GM12878 (cell line): ENCODE measurements around the gene SLC9A8. TPM values are rescaled to one million over a fixed set of nuclear protein-coding genes. Genes with fewer than 3 reads are reported as not detected.
A peak's percentile ranks its signal among the peaks of the same experiment; 100 is the strongest.

Experiments
- ATAC-seq: fragments of 200-7000 bp; cut with Tn5 transposase; 3 replicates; pipeline ENCODE4 v1.9.1; 2020; ENCODE audit warnings: mild to moderate bottlenecking, moderate library complexity
- BruUV-seq: library from RNA; stranded (reverse); fragments of 400-500 nt; replicated peaks from 2 replicates; lab custom pipeline; 2021; lab: Mats Ljungman, UMichigan
- CTCF ChIA-PET: fragments of 300-600 bp; sonication (Branson Sonifier 250); formaldehyde crosslinking; extraction: SDS; loops from one replicate; lab custom pipeline; 2021; ENCODE audit warnings: inconsistent platforms; lab: Yijun Ruan, JAX
- POLR2A ChIA-PET: fragments of 350-600 bp; formaldehyde crosslinking; extraction: SDS; loops from one replicate; lab custom pipeline; 2021; ENCODE audit warnings: inconsistent platforms; lab: Charles Lee
- RAD21 ChIA-PET: fragments of 300-600 bp; sonication (Branson Sonifier 250); formaldehyde crosslinking; loops from one replicate; lab custom pipeline; 2023; ENCODE audit warnings: antibody characterized with exemption; ENCODE audit not compliant: unreplicated experiment; lab: Charles Lee
- SMC1A ChIA-PET: fragments of 300-600 bp; sonication (Branson Sonifier 250); formaldehyde crosslinking; loops from one replicate; lab custom pipeline; 2023; ENCODE audit not compliant: unreplicated experiment, uncharacterized antibody; lab: Charles Lee
- DNase-seq: peaks from one replicate; pipeline ENCODE4 v3.0.0-alpha.2; 2011; ENCODE audit warnings: low read depth, low spot score
- FAIRE-seq: peaks from 3 replicates; lab custom pipeline; 2011; peaks lifted over from hg19 to GRCh38; lab: Jason Lieb, UNC
- H2AFZ ChIP-seq: 2 replicates; pipeline ENCODE4 v1.6.0; 2011; ENCODE audit warnings: low read depth, low read length, control low read depth; ENCODE audit not compliant: control insufficient read depth
- H3K27ac ChIP-seq: 2 replicates; pipeline ENCODE4 v1.5.1; 2011; ENCODE audit warnings: control low read depth; ENCODE audit not compliant: control insufficient read depth, insufficient read depth
- H3K27me3 ChIP-seq, 2 experiments: replicated peaks in 1 of 2; 2 replicates each; pipeline versions ENCODE4 v1.6.0 to v1.6.1; 2011; ENCODE audit warnings: low read length in 1 of 2; ENCODE audit not compliant: control insufficient read depth in 2 of 2, insufficient read depth in 2 of 2
- H3K36me3 ChIP-seq, 2 experiments: 2 replicates each; pipeline ENCODE4 v1.5.1; 2011; ENCODE audit warnings: low read length in 1 of 2; ENCODE audit not compliant: control insufficient read depth in 2 of 2, insufficient read depth in 2 of 2
- H3K4me1 ChIP-seq: 2 replicates; pipeline ENCODE4 v1.6.1; 2011; ENCODE audit warnings: mild to moderate bottlenecking, low read length, moderate library complexity, mixed read lengths; ENCODE audit not compliant: control insufficient read depth, insufficient read depth
- H3K4me2 ChIP-seq: 2 replicates; pipeline ENCODE4 v1.6.0; 2011; ENCODE audit warnings: control low read depth; ENCODE audit not compliant: control insufficient read depth, insufficient read depth
- H3K4me3 ChIP-seq: fragments of 200-600 bp; sonication (generic); 2 replicates; pipeline ENCODE4 v1.5.1; 2016
- H3K79me2 ChIP-seq: 2 replicates; pipeline ENCODE4 v1.6.0; 2011; ENCODE audit warnings: low read length; ENCODE audit not compliant: control insufficient read depth, insufficient read depth
- H3K9ac ChIP-seq: 2 replicates; pipeline ENCODE4 v1.8.0; 2011; ENCODE audit warnings: low read length, control low read depth, mixed read lengths; ENCODE audit not compliant: control insufficient read depth, insufficient read depth
- H3K9me3 ChIP-seq: replicated peaks from 3 replicates; pipeline ENCODE4 v1.5.1; 2011; ENCODE audit warnings: mild to moderate bottlenecking, low read length; ENCODE audit not compliant: control insufficient read depth, insufficient read depth
- H4K20me1 ChIP-seq: 2 replicates; pipeline ENCODE4 v1.6.0; 2011; ENCODE audit not compliant: control insufficient read depth, insufficient read depth
- ATF7 ChIP-seq: fragments of 450-650 bp; IDR thresholded peaks from 2 replicates; pipeline ENCODE4 v1.6.1; 2016; ENCODE audit warnings: low read depth, mild to moderate bottlenecking
- BMI1 ChIP-seq: fragments of 450-650 bp; IDR thresholded peaks from 2 replicates; pipeline ENCODE4 v1.6.1; 2016; ENCODE audit warnings: mild to moderate bottlenecking, moderate library complexity, borderline replicate concordance
- CBX5 ChIP-seq: sonication (generic); IDR thresholded peaks from 2 replicates; pipeline ENCODE4 v1.6.1; 2016; ENCODE audit warnings: low read depth, moderate library complexity, mild to moderate bottlenecking, inconsistent platforms
- CEBPB ChIP-seq, 2 experiments: fragments of 150-350 bp in 1 of 2; IDR thresholded peaks; 2 replicates each; pipeline ENCODE4 v1.6.1; 2012 to 2014; ENCODE audit warnings: low read depth in 2 of 2, low read length in 2 of 2, borderline replicate concordance in 1 of 2, inconsistent platforms in 1 of 2
- ESRRA ChIP-seq: IDR thresholded peaks from 2 replicates; pipeline ENCODE4 v1.6.1; 2012; ENCODE audit warnings: mild to moderate bottlenecking, low read length, improper control_type of control experiment
- FOXK2 ChIP-seq: fragments of 450-650 bp; IDR thresholded peaks from 2 replicates; pipeline ENCODE4 v1.6.1; 2017; ENCODE audit warnings: mild to moderate bottlenecking, moderate library complexity
- JUND ChIP-seq: IDR thresholded peaks from 2 replicates; pipeline ENCODE4 v1.6.1; 2012; ENCODE audit warnings: low read depth, mild to moderate bottlenecking, low read length, improper control_type of control experiment, moderate library complexity
- MYB ChIP-seq: fragments of 150-350 bp; IDR thresholded peaks from 2 replicates; pipeline ENCODE4 v1.6.1; 2014; ENCODE audit warnings: mild to moderate bottlenecking, low read depth, low read length, borderline replicate concordance
- NFIC ChIP-seq: IDR thresholded peaks from 2 replicates; pipeline ENCODE4 v1.6.1; 2012; ENCODE audit warnings: low read depth, mild to moderate bottlenecking, inconsistent platforms, low read length, moderate library complexity
- PKNOX1 ChIP-seq: fragments of 450-650 bp; IDR thresholded peaks from 2 replicates; pipeline ENCODE4 v1.6.1; 2016; ENCODE audit warnings: mild to moderate bottlenecking
- PML ChIP-seq: IDR thresholded peaks from 2 replicates; pipeline ENCODE4 v1.6.1; 2012; ENCODE audit warnings: low read length, inconsistent platforms
- RCOR1 ChIP-seq: conservative IDR thresholded peaks from 2 replicates; pipeline ENCODE4 v1.6.1; 2012; ENCODE audit warnings: low read depth, low read length, improper control_type of control experiment
- RUNX3 ChIP-seq: IDR thresholded peaks from 2 replicates; pipeline ENCODE4 v1.6.1; 2012; ENCODE audit warnings: low read length, inconsistent platforms
- SIX5 ChIP-seq: IDR thresholded peaks from 2 replicates; pipeline ENCODE4 v1.6.1; 2011; ENCODE audit warnings: mild to moderate bottlenecking, low read depth, low read length, moderate library complexity; ENCODE audit not compliant: severe bottlenecking
- SMAD5 ChIP-seq: IDR thresholded peaks from 2 replicates; pipeline ENCODE4 v1.6.1; 2016; ENCODE audit warnings: antibody characterized with exemption, low read depth
- SUZ12 ChIP-seq: fragments of 200-600 bp; sonication (generic); IDR thresholded peaks from one replicate; pipeline ENCODE4 v1.6.1; 2018; ENCODE audit warnings: antibody characterized with exemption, mild to moderate bottlenecking; ENCODE audit not compliant: unreplicated experiment
- ZBTB40 ChIP-seq: fragments of 450-650 bp; IDR thresholded peaks from 2 replicates; pipeline ENCODE4 v1.6.1; 2016; ENCODE audit warnings: mild to moderate bottlenecking, moderate library complexity, borderline replicate concordance
- ZNF217 ChIP-seq: fragments of 450-650 bp; IDR thresholded peaks from 2 replicates; pipeline ENCODE4 v1.6.1; 2017; ENCODE audit warnings: antibody characterized with exemption, mild to moderate bottlenecking
- WGBS: methylation state at CpG from one replicate; pipeline ENCODE4 v1.1.6; 2016; ENCODE audit warnings: low lambda C conversion rate; ENCODE audit not compliant: insufficient replicate concordance, insufficient coverage; ENCODE audit errors: missing lambda C conversion rate; 5-methylcytosine and 5-hydroxymethylcytosine counted together
- in situ Hi-C: fragments of 300-500 bp; cut with MboI; formaldehyde crosslinking; loops from 9 replicates; pipeline ENCODE4 v1.14.3; 2018; ENCODE audit warnings: mixed read lengths
- intact Hi-C: fragments of 100-400 bp; cut with micrococcal nuclease; formaldehyde crosslinking; loops from one replicate; pipeline ENCODE4 v1.14.2; 2022; ENCODE audit not compliant: unreplicated experiment
- polyA plus RNA-seq, 11 experiments: library from polyadenylated mRNA; depleted of rRNA in 4 of 11; unstranded in 6 of 11; stranded (reverse) in 5 of 11; fragments of >200 nt; fragmentation: Nextera tagmentation in 4 of 11; fragmentation: Illumina TruSeq in 1 of 11; extraction: Ambion mirVana in 4 of 11; extraction: Trizol in 1 of 11; gene quantifications; 1 replicate in 1 of 11; 2 replicates in 10 of 11; pipeline versions ENCODE4 v1.2.1 to v1.2.3, GENCODE V29; 2011 to 2016; ENCODE audit warnings: inconsistent platforms in 2 of 11, missing spikeins in 2 of 11, low read depth in 1 of 11
- total RNA-seq, 4 experiments: library from RNA; depleted of rRNA in 3 of 4; stranded (reverse); fragments of >200 nt in 3 of 4; fragmentation: Illumina TruSeq in 1 of 4; extraction: Trizol in 1 of 4; gene quantifications; 2 replicates each; pipeline versions ENCODE4 v1.2.1 to v1.2.3, GENCODE V29; 2013 to 2021

SLC9A8 gene
- total and polyA plus RNA-seq, 10 of the 15 experiments (the other 5 are each of a cell fraction or from before 2014, with no cell fraction given): 0.40 to 15.5 (median 6.5) TPM

GRCh38 chr20:49831770-49832631, 19.4 kb downstream of the SLC9A8 start:
- no peak for TF ChIP-seq NFIC
- no peak for TF ChIP-seq FOXK2
- no peak for TF ChIP-seq SUZ12
- no peak for TF ChIP-seq PKNOX1
- no peak for TF ChIP-seq ESRRA
- TF ChIP-seq CBX5: no peak
- TF ChIP-seq RUNX3: no peak
- no peak for TF ChIP-seq RCOR1
- no peak for TF ChIP-seq PML
- no peak for TF ChIP-seq ZNF217
- no peak for TF ChIP-seq JUND
- TF ChIP-seq ATF7: no peak
- no peak for TF ChIP-seq MYB
- no peak for TF ChIP-seq CEBPB (IDR thresholded peaks at IDR 0.05; ENCODE audit: borderline replicate concordance in 1 of 2, low read depth in 2 of 2, low read length in 2 of 2)
- TF ChIP-seq BMI1: no peak
- no peak for TF ChIP-seq SIX5
- TF ChIP-seq SMAD5: no peak
- TF ChIP-seq ZBTB40: no peak
- Histone ChIP-seq H3K4me3 (no peak overlapping the region), H3K79me2 (no peaks in the 10 kb centered on the region), H3K27me3 (no peaks in the 10 kb centered on the region), H3K9ac (no peak overlapping the region), H3K9me3 (no peaks in the 10 kb centered on the region), H3K27ac (peak overlapping the region; percentile 58), H3K36me3 (peaks cover 7 to 9% of the 10 kb centered on the region in 2 experiments), H3K4me2 (no peak overlapping the region), H3K4me1 (peaks cover 17% of the 10 kb centered on the region), H2AFZ (no peak overlapping the region), H4K20me1 (no peaks in the 10 kb centered on the region)
- no peak for DNase-seq
- BruUV-seq: TSS peak; percentile 29
- FAIRE-seq: no peak
- WGBS: 95% methylated on average over 12 of the region's 12 CpGs
- ATAC-seq: no peak
- ChIA-PET CTCF (interaction anchor here (0.6 to 5.0 kb wide), 2 partner anchors 14 to 225 kb away, joined by 3 to 22 read pairs; no protein-coding TSS in a partner anchor), SMC1A (interaction anchor here (1.2 to 3.2 kb wide), 3 partner anchors 8 to 223 kb away, joined by 3 to 12 read pairs (median 5); no protein-coding TSS in a partner anchor), RAD21 (interaction anchor here (1.3 to 2.5 kb wide), 2 partner anchors 8 to 30 kb away, joined by 4 to 6 read pairs; no protein-coding TSS in a partner anchor), POLR2A (interaction anchor here (1.2 kb wide), 1 partner anchor 157 kb away, joined by 3 read pairs; no protein-coding TSS in a partner anchor)
- in situ Hi-C loops: no loop called here
- intact Hi-C loops: no loop called here
